ENCODE data around the gene KCNT2. TPM values are rescaled to one million over a fixed set of nuclear protein-coding genes. Genes with fewer than 3 reads are reported as not detected.

Gene KCNT2
- total RNA-seq, 2 experiments from 2014 or later = not detected

DNA sequence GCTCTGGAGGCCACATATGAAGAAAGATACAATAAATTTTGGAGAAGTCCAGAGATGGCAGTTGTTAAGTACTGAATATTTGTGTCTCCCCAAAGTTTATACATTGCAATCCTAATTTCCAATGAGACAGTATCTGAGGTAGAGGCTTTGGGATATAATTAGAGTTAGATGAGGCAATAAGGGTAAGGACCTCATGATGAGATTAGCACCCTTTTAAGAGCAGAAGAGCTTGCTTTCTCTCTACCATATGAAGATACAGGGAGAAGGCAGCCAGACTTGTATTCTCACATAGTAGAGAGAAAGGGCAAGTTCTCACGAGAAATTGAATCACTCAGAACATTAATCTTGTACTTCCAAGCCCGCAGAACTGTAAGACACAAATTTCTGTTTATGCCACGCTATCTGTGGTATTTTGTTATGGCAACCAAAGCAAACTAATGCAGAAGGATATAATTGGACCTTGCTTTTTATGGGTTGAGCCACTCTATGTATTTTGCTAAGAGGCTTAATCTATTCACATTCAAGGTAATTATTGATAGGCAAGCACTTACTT is 430.1 kb downstream of the KCNT2 start:
- CTCF ChIA-PET = no interaction called here
- H3K4me1 Mint-ChIP-seq = no peaks in the 10 kb centered on the region
- POLR2A ChIA-PET = no interaction called here
- no peaks in the 10 kb centered on the region for H3K27me3 Mint-ChIP-seq
- H3K4me3 Mint-ChIP-seq = no peak overlapping the region
- no peak overlapping the region for H3K27ac Mint-ChIP-seq
- H3K36me3 Mint-ChIP-seq (ENCODE audit: low read depth) = no peaks in the 10 kb centered on the region
- no peak for DNase-seq
- no peaks in the 10 kb centered on the region for H3K9me3 Mint-ChIP-seq

Other genes with a start within 250 kb of the KCNT2 start
- 10 to 100 TPM; 22.9 to 23.6 TPM for gene CFH, start 43.6 kb upstream of the KCNT2 start, total RNA-seq
- gene CFHR3, start 166.4 kb upstream of the KCNT2 start, total RNA-seq = not detected
- gene CFHR1, start 211.3 kb upstream of the KCNT2 start, total RNA-seq = not detected